Activated CD8-positive, alpha-beta memory T cell treated with anti-CD3 and anti-CD28 coated beads for 48 hours (primary cell): ENCODE measurements around the gene LDLRAD3.

ENCODE experiments used
- DNase-seq, 3 experiments: peaks; one replicate each; pipeline ENCODE4 v3.0.0-alpha.2; 2020; ENCODE audit warnings: low read depth in 2 of 3, low spot score in 2 of 3

Gene LDLRAD3

DNA sequence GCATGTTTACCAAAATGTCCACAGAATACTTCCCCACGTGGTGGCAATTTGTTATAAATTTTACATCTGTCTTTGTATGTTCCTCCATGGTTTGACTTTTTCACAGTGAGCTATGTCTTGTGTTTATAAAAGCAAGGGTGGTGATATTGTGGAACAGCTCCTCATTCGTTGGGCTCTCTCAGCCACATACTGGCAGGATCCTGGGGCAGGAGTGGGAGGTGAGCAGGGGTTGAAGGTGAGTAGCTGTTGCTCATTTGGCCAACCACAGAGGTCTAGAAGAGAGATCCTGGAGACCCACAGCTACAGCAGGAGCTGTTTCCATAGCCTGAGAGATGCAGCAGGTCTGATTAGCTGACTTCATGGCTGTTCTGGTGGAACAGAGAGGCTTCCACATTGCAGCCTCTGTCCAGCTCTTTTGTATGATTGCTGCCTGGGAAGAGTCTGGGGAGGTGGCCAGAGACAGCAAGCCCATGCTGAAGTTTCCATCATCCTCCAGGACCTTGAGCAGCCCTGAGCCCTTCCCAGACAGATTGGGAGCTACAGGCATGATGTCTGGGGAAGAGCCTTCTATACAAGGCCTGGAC is 128.1 kb downstream of the LDLRAD3 start:
- no peak for DNase-seq

DNA sequence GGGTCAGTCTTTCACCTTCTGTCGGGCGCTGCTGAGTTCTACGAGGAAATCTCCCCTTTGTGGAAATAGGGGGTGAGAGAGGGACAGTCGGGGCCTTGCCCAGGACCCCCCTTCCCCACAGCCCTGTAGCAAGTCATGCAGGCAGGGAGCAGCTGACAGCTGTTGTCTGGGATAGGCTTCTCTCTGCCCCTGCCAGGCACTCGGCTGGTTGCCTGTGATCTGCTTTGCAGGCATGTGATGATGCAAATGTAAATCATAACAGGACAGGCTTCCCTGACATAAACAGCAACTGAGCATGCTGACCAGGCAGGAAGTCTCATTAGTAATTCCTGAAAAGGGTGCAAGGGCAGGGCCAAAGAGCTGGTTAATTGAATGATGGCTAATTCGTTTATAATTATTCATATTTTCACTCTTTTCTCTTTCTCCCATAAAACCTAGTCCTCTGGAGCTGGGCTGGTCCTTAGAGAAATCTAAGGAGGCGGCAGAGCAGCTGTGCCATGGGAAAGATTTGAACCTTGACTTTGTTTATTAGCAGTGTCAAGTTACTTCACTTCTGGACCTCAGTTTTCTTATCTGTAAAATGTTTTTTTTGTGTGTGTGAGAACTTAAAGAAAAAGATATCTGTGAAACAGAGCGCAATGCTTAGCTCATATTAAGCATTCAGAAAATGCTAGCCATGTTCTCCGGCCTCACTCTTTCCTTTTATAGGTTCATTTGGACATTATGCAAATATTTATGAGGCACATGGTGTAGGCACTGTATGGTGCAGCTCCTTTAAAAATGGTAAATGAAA is 129.7 kb downstream of the LDLRAD3 start:
- DNase-seq: no peak

DNA sequence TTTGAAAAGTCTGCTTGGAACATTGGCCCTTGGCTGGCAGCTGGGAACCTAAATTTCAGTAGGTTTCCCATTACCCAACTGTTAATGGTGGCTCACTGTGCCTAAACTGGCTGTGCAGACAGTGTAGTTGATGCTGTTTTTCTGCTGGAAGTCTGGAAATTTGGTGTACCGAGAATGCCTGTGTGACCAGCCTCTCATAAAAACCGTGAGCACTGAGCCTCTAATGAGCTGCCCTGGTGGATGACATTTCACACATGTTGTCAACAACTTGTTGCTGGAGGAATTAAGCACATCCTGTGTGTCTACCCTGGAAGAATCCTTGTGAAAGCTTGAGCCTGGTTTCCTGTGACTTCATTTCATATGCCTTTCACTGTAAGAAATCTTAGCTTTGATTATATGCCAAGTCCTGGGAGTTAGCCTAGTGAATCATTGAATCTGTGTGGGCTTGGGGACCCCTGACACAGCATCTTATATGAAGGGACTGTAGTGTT is 131.1 kb downstream of the LDLRAD3 start:
- DNase-seq: no peak

DNA sequence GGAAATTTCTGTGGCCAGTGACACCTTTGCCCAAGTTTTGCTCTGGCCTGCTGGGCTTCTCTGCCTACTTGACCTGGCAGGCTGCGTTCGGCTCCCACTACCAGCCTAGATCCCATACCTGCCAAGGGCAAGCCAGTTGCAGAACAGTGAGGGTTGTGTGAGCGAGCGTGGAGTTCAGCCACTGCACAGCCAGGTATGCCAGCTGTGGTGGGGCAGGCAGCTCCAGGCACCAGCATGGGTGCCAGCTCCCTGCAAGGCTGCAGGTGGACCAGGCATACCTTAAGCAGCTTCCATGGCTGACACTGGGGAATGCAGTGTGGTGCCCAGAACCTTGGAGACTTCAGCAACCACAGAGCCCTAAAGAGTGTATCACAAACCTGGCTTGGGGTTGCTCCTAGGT is 133.5 kb downstream of the LDLRAD3 start:
- no peak for DNase-seq

DNA sequence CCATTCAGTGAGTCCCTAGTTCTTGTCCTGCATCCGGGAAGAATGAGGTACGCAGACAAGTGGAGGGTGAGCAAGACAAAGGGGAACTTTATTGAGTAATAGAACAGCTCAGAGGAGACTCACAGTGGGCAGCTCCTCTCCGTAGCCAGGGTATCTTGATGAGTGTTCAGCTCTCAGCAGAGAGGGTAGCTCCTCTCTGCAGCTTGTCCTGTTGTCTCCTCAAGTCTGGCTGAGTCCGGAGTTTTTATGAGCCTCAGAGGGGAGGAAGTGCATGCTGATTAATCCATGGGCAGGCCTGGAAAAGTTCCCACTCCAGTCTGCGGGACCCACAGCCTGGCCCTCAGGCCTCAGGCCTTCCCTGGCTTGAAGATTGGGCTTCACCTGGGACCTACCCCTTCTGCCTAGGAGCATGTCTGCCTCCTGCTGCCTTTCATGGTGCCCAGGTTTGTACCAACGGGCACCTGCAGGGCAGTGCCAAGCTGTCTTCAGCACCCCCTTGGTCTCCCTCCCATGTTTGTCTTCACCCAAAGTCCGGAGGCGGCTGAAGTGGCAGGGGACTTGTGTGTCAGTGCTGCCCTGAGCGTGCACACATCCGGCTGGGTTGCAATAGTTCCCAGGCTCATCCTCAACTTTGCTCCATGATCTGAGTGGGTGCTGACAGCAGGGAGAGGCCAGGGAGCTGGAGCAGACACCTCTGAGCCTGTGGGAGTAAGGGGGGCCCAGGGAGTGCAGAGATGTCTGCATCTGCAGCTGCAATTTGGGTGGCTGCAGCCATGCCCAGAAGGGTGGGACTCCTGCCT is 134.2 kb downstream of the LDLRAD3 start:
- DNase-seq: no peak

DNA sequence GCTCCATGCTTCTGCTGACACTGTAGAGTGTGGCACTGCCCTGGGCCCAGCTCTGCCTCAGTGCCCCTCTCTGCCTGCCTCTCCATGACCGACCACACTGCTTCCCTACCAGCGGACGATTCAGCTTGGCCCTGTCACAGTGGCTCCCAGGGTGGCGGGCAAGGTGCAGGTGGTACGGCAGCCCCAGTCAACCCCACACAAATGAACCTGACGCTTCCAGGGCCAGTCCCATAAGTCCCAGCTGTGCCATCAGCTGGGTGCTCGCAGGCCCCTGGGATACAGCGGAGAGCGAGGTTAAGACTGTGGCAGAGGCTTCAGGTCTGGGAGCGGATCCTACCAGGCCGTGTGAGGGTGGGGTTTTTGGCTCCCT is 134.8 kb downstream of the LDLRAD3 start:
- no peak for DNase-seq

DNA sequence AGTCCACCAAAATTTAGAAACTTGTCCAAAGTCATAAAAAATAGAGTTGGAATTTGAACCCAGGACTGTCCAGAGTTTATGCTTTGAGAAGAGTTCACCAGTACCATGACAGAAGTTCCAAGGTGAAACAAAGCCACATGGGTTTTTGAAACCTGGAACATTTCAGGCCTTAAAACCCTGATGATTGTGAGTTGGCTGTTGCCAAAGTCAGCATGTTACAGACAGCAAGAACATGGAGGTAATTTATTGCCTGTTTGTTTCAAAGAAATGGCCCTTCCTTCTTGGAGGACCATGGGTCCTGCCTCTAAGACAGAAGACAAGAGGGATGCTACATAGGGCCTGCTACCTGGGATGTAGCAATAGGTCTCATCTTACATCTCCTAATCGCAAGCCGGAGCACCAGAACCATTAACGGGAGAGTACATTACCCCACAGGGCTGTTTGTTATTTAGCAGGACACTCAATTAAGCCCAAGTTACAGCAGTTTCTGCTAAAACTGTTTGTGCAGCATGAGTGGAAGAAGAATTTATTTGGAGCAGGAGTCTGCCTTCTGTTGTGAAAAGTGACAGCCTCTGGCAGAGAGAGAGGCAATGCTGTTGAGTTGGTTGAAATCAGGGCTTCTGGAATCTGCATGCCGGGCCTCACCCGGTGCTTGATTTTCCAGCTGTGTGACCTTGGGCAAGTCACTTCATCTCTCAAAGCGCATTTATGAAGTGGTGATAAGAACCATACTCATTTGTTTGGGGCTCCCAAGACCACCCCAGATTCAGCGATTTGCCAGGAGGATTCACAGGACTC is 136.2 kb downstream of the LDLRAD3 start:
- no peak for DNase-seq

DNA sequence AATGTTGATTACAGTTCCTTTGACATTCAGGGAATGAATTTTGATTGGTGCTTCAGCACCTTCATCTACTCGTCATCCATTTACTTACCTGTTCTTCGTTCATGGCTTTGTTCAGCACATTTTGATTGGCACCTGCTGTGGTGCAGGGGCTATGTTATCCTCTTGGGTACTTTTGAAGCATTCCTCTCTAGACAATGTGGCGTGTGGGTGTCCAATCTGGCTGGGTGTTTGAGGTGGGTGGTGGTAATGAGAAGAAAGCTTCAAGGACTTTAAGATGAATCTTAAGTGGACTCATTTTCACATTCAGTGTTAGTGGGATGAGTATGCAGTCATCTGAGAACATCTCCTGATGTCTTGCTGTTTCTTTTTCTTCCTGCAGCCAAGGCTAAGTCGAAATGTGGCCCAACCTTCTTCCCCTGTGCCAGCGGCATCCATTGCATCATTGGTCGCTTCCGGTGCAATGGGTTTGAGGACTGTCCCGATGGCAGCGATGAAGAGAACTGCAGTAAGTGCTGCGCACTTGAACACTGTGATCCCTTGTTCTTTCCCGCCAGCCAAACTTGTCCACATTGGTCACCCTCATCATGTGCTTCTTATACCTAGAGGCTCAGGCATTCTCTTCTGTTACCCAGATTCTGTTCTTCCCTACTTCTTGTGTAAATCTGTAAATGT is 137.5 kb downstream of the LDLRAD3 start:
- no peak for DNase-seq

DNA sequence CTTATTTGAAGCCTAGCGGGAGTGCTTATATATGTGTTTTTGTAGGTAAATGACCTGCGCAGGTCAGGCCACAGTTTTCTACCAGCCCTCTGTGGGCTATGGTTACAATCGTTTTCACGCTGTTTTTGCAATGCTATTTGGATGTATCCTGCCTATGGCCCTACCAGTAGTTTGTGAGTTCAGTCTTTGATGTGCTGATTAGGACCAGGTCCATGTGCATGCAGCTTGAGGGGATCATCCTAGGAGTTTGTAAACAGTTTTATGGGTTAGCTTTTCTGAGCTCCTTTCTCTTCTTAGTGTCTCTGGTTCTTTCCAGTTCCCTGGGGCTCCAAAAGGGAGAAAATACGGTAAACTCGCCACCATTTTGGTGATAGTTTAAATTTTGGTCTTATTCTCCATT is 142.5 kb downstream of the LDLRAD3 start:
- DNase-seq: no peak

DNA sequence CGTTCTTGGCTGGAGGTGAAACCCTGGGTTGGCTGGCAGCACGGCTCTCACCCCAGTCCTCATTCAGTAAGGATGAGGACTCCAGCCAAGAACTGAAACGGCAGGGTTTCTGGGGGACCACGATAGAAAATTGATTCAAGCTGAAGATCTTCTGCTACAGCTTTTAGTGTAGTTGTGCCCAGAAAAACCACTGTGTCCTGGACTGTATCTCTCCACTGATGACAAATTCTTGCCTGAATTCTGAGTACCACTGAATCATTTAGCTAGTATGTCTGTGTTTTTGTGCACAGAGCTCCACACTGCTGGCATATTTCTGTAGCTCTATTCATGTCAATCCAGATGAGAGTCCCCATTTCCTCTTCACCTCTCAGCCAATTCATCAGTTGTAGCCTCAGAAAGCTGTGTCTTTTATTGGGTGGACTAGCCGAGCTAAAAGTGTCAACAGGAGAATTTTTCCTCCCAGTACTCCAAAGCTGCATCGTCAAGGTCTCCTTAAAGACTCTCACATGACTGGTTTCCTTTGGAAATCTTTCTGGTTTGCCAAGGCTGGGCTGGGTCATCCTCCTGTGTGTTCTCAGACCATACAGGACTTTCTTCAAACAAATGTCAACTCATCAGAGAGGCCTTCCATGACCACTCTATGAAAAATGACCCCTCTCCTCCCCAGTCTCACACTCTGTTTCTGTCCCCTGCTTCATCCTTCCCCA is 144.6 kb downstream of the LDLRAD3 start:
- DNase-seq: no peak

DNA sequence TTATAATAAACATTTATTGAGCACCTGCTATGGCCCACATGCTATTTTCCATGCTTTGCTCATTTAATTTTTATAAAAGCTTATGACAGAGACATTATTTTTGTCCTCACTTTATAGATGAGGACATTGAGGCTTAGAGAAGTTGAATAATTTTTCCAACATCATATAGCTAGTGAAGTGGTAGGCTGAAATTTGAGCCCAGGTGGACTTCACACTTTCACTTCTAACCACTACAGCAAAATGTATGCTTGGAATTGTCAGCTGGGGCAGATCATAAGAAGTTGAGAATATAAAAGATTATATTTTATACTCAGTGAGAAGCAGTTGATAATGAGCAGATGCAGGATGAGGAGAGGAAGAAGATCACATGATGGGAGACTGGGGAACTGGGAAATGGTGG is 146.1 kb downstream of the LDLRAD3 start:
- no peak for DNase-seq

DNA sequence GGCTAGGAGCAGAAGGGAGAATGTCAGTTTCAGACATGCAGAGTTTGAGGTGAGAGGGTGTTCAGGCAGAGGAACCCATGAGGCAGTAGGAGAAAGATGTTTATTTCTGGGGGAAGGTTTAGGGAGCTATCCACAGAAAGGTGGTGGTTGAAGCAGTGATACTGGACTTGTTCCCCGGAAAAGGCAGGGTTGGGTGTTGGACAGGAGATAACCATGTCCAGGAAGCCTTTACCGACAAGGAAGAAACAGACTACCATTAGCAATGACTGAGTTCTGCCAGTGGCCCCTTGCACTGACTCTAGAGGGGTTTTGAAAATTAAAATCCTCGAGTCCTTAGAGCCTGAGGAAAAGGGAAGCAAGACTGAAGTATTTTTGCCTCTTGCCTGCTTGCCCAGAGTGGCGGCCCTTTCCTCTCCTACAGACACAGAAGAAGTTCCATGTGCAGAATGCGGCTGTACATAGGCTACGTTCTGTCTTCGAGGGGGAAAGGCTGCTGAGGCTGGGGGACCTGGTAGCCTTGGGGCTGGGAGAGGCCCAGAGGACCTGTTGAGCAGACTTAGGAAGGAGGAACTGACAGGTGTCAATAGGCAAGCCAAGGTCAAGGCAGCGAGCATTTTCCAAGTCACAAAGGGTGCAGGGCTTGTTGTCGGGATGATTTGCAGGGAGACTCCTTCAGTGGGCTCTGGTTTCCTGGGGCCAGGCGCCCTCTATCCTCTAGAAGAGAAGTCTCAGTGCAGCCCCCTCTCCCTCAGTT is 146.7 kb downstream of the LDLRAD3 start:
- DNase-seq: no peak

DNA sequence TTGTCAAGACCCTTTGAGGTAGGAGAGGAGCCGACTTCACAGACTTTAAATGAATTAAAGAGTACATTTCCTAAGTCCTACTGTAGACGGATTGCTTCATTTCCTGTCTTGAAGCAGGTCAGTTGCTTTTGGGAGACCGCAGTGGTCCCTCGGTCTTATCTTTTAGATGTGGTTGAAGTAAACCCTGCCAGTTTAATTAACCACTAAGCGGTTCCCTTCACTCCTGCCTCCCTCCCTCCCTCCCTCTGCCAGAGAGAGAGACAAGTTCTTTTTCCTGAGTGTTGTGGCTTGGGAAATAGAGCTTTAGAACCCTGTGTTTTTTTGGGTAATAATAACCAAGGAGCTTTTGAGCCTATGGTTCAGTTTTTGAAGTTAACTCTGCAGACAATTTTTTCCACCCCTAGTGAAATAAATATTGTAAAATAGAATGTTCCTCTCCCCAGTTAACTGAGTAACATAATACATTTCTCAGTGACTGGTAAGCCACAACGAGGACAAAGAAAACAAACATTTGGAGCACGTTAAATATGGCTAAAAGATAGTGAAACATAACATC is 147.5 kb downstream of the LDLRAD3 start:
- DNase-seq: no peak

DNA sequence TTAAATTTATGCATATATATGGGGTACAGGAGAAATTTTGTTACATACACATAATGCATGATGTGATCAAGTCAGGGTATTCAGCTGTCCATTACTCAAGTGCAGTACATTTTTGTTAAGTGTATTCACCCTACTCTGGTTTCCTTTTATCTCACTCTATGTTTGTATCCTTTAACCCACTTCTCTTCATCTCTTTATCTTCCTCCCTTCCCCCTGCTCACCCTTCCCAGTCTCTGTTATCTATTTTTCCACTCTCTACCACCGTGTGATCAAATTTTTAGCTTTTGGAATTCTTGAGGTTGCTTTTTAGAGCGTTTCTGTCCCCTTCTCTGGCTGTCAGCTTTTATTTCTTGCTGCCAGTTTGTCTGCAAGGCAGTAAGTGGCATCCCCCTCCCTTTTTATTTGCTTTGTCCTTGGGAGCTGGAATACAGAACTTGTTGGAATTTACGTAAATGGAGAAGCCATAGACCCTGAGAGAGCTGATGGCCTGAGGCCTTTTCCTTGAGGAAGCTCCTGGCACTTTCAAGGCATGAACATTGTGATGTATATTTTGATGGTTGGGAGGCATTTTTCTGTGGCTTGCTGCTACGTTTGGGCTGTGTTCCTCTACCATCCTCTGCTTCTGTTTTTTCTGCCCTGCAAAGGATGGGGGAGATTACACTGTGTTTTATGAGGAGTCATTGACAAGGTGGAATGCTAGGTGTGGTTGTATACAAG is 148.6 kb downstream of the LDLRAD3 start:
- no peak for DNase-seq

DNA sequence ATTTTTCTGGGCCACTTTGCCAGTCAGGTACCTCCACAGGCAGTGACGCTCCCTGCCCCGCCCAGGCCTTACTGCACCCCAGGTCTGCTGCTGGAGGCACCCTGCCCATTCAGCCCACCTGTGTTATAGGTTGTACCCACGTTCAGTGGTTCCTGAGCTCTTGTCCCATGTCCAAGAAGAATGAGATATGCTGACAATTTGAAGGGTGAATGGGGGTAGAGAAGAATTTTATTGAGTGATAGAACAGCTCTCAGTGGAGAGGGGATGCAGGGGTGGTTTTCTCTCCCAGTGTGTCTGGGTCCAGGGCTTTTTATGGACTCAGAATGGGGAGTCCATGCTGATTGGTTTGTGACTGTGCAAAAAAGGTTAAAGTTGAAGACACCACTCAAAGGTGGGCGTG is 149.7 kb downstream of the LDLRAD3 start:
- DNase-seq: no peak

DNA sequence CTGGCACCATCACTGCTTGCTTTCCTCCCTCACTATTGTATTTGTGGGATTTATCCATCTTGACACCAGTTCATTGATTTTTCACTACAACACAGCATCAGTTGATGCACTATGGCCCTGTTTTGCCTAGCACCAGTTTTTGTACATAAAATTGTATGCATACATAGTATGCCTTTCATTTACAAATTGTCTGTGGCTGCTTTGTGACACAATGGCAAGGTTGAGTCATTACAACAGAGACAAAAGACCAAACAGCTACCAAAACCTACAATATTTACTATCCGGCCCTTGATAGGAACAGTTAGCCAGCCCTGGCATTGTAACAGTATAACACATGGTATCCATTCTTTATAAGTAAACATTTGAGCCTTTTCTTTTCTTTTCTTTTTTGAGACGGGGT is 150.3 kb downstream of the LDLRAD3 start:
- DNase-seq: no peak

DNA sequence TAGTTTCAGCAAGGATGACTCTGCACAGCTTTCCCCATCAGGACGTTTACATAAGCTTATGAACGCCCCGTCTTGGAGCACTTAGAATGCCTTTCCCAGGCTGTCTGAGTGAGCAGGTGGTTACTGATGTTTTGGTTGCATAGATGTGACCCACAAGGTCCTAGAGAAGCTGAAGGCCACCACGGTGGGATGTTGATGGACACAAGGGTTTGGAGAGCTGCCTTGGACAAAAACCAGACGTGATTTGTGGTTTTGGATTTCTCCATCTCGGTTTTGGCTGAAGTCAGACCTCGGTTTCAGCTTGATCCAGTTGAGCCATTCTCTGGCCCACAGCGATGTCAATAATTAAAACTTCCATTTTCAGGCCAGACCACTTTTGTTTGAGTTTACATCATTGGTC is 151.9 kb downstream of the LDLRAD3 start:
- no peak for DNase-seq

DNA sequence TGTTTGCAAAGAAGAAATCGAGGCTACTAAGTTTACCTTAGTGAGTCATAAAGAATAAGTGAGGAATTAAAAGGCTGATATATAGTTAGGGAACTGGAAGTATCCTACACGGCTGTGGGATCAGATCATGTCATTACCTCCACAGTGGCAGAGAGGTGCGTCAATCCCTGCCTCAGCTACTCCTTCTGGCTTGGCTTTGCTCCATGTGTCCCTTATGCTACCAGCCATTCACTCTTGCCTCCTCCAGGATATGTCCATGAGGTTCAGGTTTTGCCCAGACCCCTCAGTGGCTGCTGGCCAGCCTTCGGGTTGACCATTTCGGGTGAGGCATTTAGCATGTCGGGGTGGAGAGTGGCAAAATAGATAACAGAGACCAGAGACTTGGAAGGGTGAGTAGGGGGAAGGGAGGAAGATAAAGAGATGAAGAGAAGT is 153.4 kb downstream of the LDLRAD3 start:
- DNase-seq: no peak
